Activated CD8-positive, alpha-beta T cell treated with anti-CD3 and anti-CD28 coated beads for 36 hours (primary cell): ENCODE data around the gene XRN1. TPM values are rescaled to one million over a fixed set of nuclear protein-coding genes. Genes with fewer than 3 reads are reported as not detected.
"Not testable (repeated sequence)": the region's sequence is repeated elsewhere in the genome, so short reads cannot be mapped to it uniquely, and the experiment has no call there.

ENCODE experiments used
- ATAC-seq: fragments of 200-7000 bp; cut with Tn5 transposase; one replicate; pipeline ENCODE4 v1.10.0; 2021; ENCODE audit warnings: mild to moderate bottlenecking, moderate library complexity
- CTCF ChIA-PET: fragments of 350-600 bp; sonication (Branson Sonifier 250); formaldehyde crosslinking; loops from one replicate; lab custom pipeline; 2021; ENCODE audit warnings: antibody characterized with exemption; lab: Charles Lee
- POLR2A ChIA-PET: fragments of 350-600 bp; sonication (Branson Sonifier 250); formaldehyde crosslinking; loops from one replicate; lab custom pipeline; 2021; ENCODE audit warnings: antibody characterized with exemption; lab: Charles Lee
- DNase-seq: peaks from one replicate; pipeline ENCODE4 v3.0.0-alpha.2; 2020
- H3K27ac Mint-ChIP-seq: one replicate; pipeline ENCODE4 v1.8.0; 2021; ENCODE audit warnings: mild to moderate bottlenecking, mixed read lengths
- H3K27me3 Mint-ChIP-seq: one replicate; pipeline ENCODE4 v1.8.0; 2021; ENCODE audit warnings: mixed read lengths
- H3K36me3 Mint-ChIP-seq: one replicate; pipeline ENCODE4 v1.8.0; 2021; ENCODE audit warnings: low read depth, mixed read lengths
- H3K4me1 Mint-ChIP-seq: one replicate; pipeline ENCODE4 v1.8.0; 2021; ENCODE audit warnings: low read depth, mixed read lengths
- H3K4me3 Mint-ChIP-seq: one replicate; pipeline ENCODE4 v1.8.0; 2021; ENCODE audit warnings: mild to moderate bottlenecking, moderate library complexity, mixed read lengths
- H3K9me3 Mint-ChIP-seq: one replicate; pipeline ENCODE4 v1.8.0; 2021; ENCODE audit warnings: mixed read lengths
- CTCF ChIP-seq: fragments of 200-600 bp; IDR thresholded peaks from one replicate; pipeline ENCODE4 v1.8.0; 2022; ENCODE audit warnings: antibody characterized with exemption, mild to moderate bottlenecking
- intact Hi-C: fragments of 100-400 bp; cut with micrococcal nuclease; formaldehyde crosslinking; loops from one replicate; pipeline ENCODE4 v1.10.0; 2022
- total RNA-seq, 2 experiments: library from RNA; stranded (reverse); gene quantifications; one replicate each; pipeline ENCODE4 v1.2.3, GENCODE V29; 2021

Gene XRN1
- total RNA-seq, 2 experiments from 2014 or later = 41.3 to 43.5 TPM

GRCh38 chr3:142337994-142338393, 109.8 kb downstream of the XRN1 start:
- ATAC-seq (no peak), DNase-seq (no peak)
- intact Hi-C loops = no loop called here
- ChIA-PET POLR2A (no interaction called here), CTCF (no interaction called here)
- Mint-ChIP-seq H3K9me3 (peaks cover 22% of the 10 kb centered on the region), H3K4me1 (peaks cover 1% of the 10 kb centered on the region), H3K4me3 (no peak overlapping the region), H3K36me3 (peaks cover 56% of the 10 kb centered on the region), H3K27me3 (no peaks in the 10 kb centered on the region), H3K27ac (no peak overlapping the region)
- TF ChIP-seq CTCF = no peak

- Mint-ChIP-seq H3K27me3 (no peaks in the 10 kb centered on the region), H3K4me3 (no peak overlapping the region), H3K27ac (no peak overlapping the region), H3K4me1 (no peaks in the 10 kb centered on the region), H3K9me3 (no peaks in the 10 kb centered on the region), H3K36me3 (peaks cover 35% of the 10 kb centered on the region)
- no peak for DNase-seq
- intact Hi-C loops = no loop called here
- ChIA-PET CTCF (no interaction called here), POLR2A (no interaction called here)
- TF ChIP-seq CTCF = no peak
- no peak for ATAC-seq
Measured at GRCh38 chr3:142332390-142332789, 115.4 kb downstream of the XRN1 start.

- H3K27me3 Mint-ChIP-seq, ATAC-seq, CTCF ChIA-PET, H3K27ac Mint-ChIP-seq, intact Hi-C loops, H3K9me3 Mint-ChIP-seq, POLR2A ChIA-PET, H3K4me1 Mint-ChIP-seq, DNase-seq, H3K4me3 Mint-ChIP-seq: not testable (repeated sequence)
- H3K36me3 Mint-ChIP-seq = peaks cover 48% of the 10 kb centered on the region
Measured at GRCh38 chr3:142324275-142324953, 123.4 kb downstream of the XRN1 start.

- intact Hi-C loops = no loop called here
- Mint-ChIP-seq H3K4me1 (peaks cover 4% of the 10 kb centered on the region), H3K36me3 (peaks cover 22% of the 10 kb centered on the region), H3K27ac (peak overlapping the region; percentile 3), H3K4me3 (no peak overlapping the region), H3K9me3 (no peaks in the 10 kb centered on the region), H3K27me3 (no peaks in the 10 kb centered on the region)
- no peak for ATAC-seq
- no peak for TF ChIP-seq CTCF
- DNase-seq = no peak
- CTCF ChIA-PET = interaction anchor here (1.4 kb wide), 1 partner anchor 17 kb away, joined by 3 read pairs; no protein-coding TSS in a partner anchor
- POLR2A ChIA-PET = no interaction called here
Measured at GRCh38 chr3:142319912-142320311, 127.9 kb downstream of the XRN1 start.

GRCh38 chr3:142319094-142319493, 128.7 kb downstream of the XRN1 start:
- ATAC-seq (no peak), DNase-seq (no peak)
- ChIA-PET POLR2A (no interaction called here), CTCF (interaction anchor here (1.4 kb wide), 1 partner anchor 18 kb away, joined by 3 read pairs; no protein-coding TSS in a partner anchor)
- intact Hi-C loops = no loop called here
- H3K27ac Mint-ChIP-seq = no peak overlapping the region
- no peak for TF ChIP-seq CTCF
- peaks cover 14% of the 10 kb centered on the region for H3K36me3 Mint-ChIP-seq
- peaks cover 4% of the 10 kb centered on the region for H3K4me1 Mint-ChIP-seq
- H3K27me3 Mint-ChIP-seq = no peaks in the 10 kb centered on the region
- H3K9me3 Mint-ChIP-seq = no peaks in the 10 kb centered on the region
- no peak overlapping the region for H3K4me3 Mint-ChIP-seq
